Right renal cortex interstitium (tissue), 3 donors: ENCODE results near the gene SLC2A4. TPM values are rescaled to one million over a fixed set of nuclear protein-coding genes. Genes with fewer than 3 reads are reported as not detected.
A peak's percentile ranks its signal among the peaks of the same experiment; 100 is the strongest.
"Not testable (repeated sequence)": the region's sequence is repeated elsewhere in the genome, so short reads cannot be mapped to it uniquely, and the experiment has no call there.

Experiments
- DNase-seq, 3 donors: peaks; one replicate each; pipeline ENCODE4 v3.0.0-alpha.2; 2013; ENCODE audit warnings: low read depth in 3 of 3, low spot score in 2 of 3
- polyA plus RNA-seq, 3 donors: library from polyadenylated mRNA; unstranded; fragments of 120-200 nt; gene quantifications; one replicate each; pipeline ENCODE4 v1.2.1, GENCODE V29; 2013; ENCODE audit not compliant: insufficient read length in 3 of 3

Gene SLC2A4
- polyA plus RNA-seq, 3 donors, result 1.6 to 2.2 (median 2.0) TPM

GRCh38 chr17:7243838-7244237, 37.7 kb upstream of the SLC2A4 start:
- not testable (repeated sequence) for DNase-seq

- DNase-seq, result no peak
Measured at GRCh38 chr17:7246779-7247178, 34.7 kb upstream of the SLC2A4 start.

GRCh38 chr17:7248796-7249195, 32.7 kb upstream of the SLC2A4 start:
- DNase-seq, result no peak

GRCh38 chr17:7249214-7249613, 32.3 kb upstream of the SLC2A4 start:
- DNase-seq, result no peak

GRCh38 chr17:7249830-7250229, 31.7 kb upstream of the SLC2A4 start:
- no peak for DNase-seq

GRCh38 chr17:7250695-7251627, 30.6 kb upstream of the SLC2A4 start:
- no peak for DNase-seq

- peak; percentile 100 for DNase-seq
Measured at GRCh38 chr17:7251661-7252175, 29.8 kb upstream of the SLC2A4 start, which contains the start of gene CTDNEP1. Gene CTDNEP1, minus strand, starts transcription at chr17:7251734. Its CDS starts 438 bp downstream, at chr17:7251296.

GRCh38 chr17:7252176-7253043, 29.1 kb upstream of the SLC2A4 start, which contains the start of gene ELP5:
Gene ELP5, plus strand, starts transcription at chr17:7252215. Its CDS starts 336 bp downstream, at chr17:7252551.
- peak; percentile 90 to 92 (median 91) for DNase-seq

- DNase-seq, result no peak
Measured at GRCh38 chr17:7253082-7253481, 28.4 kb upstream of the SLC2A4 start.

- no peak for DNase-seq
Measured at GRCh38 chr17:7254511-7254910, 27.0 kb upstream of the SLC2A4 start.

- no peak for DNase-seq
Measured at GRCh38 chr17:7256766-7257456, 24.6 kb upstream of the SLC2A4 start.

GRCh38 chr17:7258731-7259554, 22.6 kb upstream of the SLC2A4 start:
- no peak for DNase-seq

GRCh38 chr17:7259555-7259889, 22.0 kb upstream of the SLC2A4 start:
- no peak for DNase-seq

GRCh38 chr17:7260151-7260550, 21.4 kb upstream of the SLC2A4 start:
- DNase-seq, result no peak

- no peak for DNase-seq
Measured at GRCh38 chr17:7260651-7261378, 20.7 kb upstream of the SLC2A4 start.

GRCh38 chr17:7261379-7262191, 19.9 kb upstream of the SLC2A4 start:
- no peak for DNase-seq

- no peak for DNase-seq
Measured at GRCh38 chr17:7262192-7262934, 19.2 kb upstream of the SLC2A4 start, which contains the start of gene CLDN7. Gene CLDN7, minus strand, starts transcription at chr17:7262478. Its CDS starts 435 bp downstream, at chr17:7262043.
